Ascending aorta (tissue), 2 donors: ENCODE measurements around the gene KCNJ9. TPM values are rescaled to one million over a fixed set of nuclear protein-coding genes. Genes with fewer than 3 reads are reported as not detected.

ENCODE experiments used
- DNase-seq, 2 donors: peaks; one replicate each; pipeline ENCODE4 v3.0.0-alpha.2; 2019; ENCODE audit warnings: low spot score in 2 of 2
- H3K27ac ChIP-seq, 2 donors: fragments of 200-600 bp; sonication (generic); one replicate each; pipeline ENCODE4 v1.5.1; 2016 to 2017; ENCODE audit warnings: mild to moderate bottlenecking in 1 of 2
- H3K27me3 ChIP-seq: fragments of 200-600 bp; sonication (generic); one replicate; pipeline ENCODE4 v1.5.1; 2017
- H3K36me3 ChIP-seq, 2 donors: fragments of 200-600 bp; sonication (generic); one replicate each; pipeline ENCODE4 v1.5.1; 2016
- H3K4me1 ChIP-seq, 2 donors: fragments of 200-600 bp; sonication (generic); one replicate each; pipeline ENCODE4 v1.5.1; 2016 to 2017; ENCODE audit warnings: mild to moderate bottlenecking in 1 of 2
- H3K4me3 ChIP-seq, 2 donors: fragments of 200-600 bp; sonication (generic); one replicate each; pipeline ENCODE4 v1.5.1; 2016 to 2017; ENCODE audit warnings: mild to moderate bottlenecking in 1 of 2
- H3K9me3 ChIP-seq, 2 donors: fragments of 200-600 bp; sonication (generic); one replicate each; pipeline ENCODE4 v1.5.1; 2016
- CTCF ChIP-seq, 3 experiments: fragments of 200-600 bp in 2 of 3; fragments of 450-650 bp in 1 of 3; sonication (generic) in 2 of 3; IDR thresholded peaks; one replicate each; pipeline ENCODE4 v1.5.1; 2016 to 2019; ENCODE audit warnings: antibody characterized with exemption in 3 of 3, mild to moderate bottlenecking in 1 of 3, moderate library complexity in 1 of 3
- intact Hi-C: fragments of 100-400 bp; cut with DNase I; formaldehyde crosslinking; loops from one replicate; pipeline ENCODE4 v1.15.1; 2023
- total RNA-seq: library from RNA; depleted of rRNA; stranded (reverse); fragments of >200 nt; gene quantifications from one replicate; pipeline ENCODE4 v1.1.0, GENCODE V29; 2016

The KCNJ9 gene
- total RNA-seq, 1 donor from 2014 or later: 1.2 TPM

- TF ChIP-seq CTCF (IDR thresholded peaks at IDR 0.05): no peak
- no peaks in the 10 kb centered on the region for H3K27me3 ChIP-seq
- no peak for DNase-seq
- H3K9me3 ChIP-seq: no peaks in the 10 kb centered on the region
- peaks cover 16 to 37% of the 10 kb centered on the region in 2 donors for H3K36me3 ChIP-seq
- H3K27ac ChIP-seq: no peak overlapping the region
- intact Hi-C loops: no loop called here
- peaks cover 5 to 38% of the 10 kb centered on the region in 2 donors for H3K4me1 ChIP-seq
- no peak overlapping the region for H3K4me3 ChIP-seq
Observed at GRCh38 chr1:160120797-160121196, 39.5 kb downstream of the KCNJ9 start.

GRCh38 chr1:160121388-160121787 is 40.0 kb downstream of the KCNJ9 start:
- Histone ChIP-seq H3K4me1 (peaks cover 5 to 38% of the 10 kb centered on the region in 2 donors), H3K36me3 (peaks cover 16 to 43% of the 10 kb centered on the region in 2 donors), H3K4me3 (no peak overlapping the region), H3K9me3 (no peaks in the 10 kb centered on the region), H3K27ac (no peak overlapping the region), H3K27me3 (no peaks in the 10 kb centered on the region)
- no peak for DNase-seq
- TF ChIP-seq CTCF (IDR thresholded peaks at IDR 0.05): no peak
- intact Hi-C loops: no loop called here

GRCh38 chr1:160122978-160123495 is 41.7 kb downstream of the KCNJ9 start:
- Histone ChIP-seq H3K36me3 (peaks cover 16 to 58% of the 10 kb centered on the region in 2 donors), H3K9me3 (no peaks in the 10 kb centered on the region), H3K4me1 (peaks cover 5 to 30% of the 10 kb centered on the region in 2 donors), H3K4me3 (no peak overlapping the region), H3K27me3 (no peaks in the 10 kb centered on the region), H3K27ac (no peak overlapping the region)
- intact Hi-C loops: no loop called here
- no peak for DNase-seq
- TF ChIP-seq CTCF (IDR thresholded peaks at IDR 0.05): no peak

GRCh38 chr1:160123726-160124125 is 42.4 kb downstream of the KCNJ9 start:
- no peak for TF ChIP-seq CTCF (IDR thresholded peaks at IDR 0.05)
- Histone ChIP-seq H3K36me3 (peaks cover 20 to 65% of the 10 kb centered on the region in 2 donors), H3K27ac (no peak overlapping the region), H3K4me1 (peaks cover 0 to 23% of the 10 kb centered on the region in 2 donors), H3K27me3 (no peaks in the 10 kb centered on the region), H3K9me3 (no peaks in the 10 kb centered on the region), H3K4me3 (no peak overlapping the region)
- DNase-seq: no peak
- intact Hi-C loops: no loop called here

GRCh38 chr1:160124705-160125478 is 43.6 kb downstream of the KCNJ9 start:
- Histone ChIP-seq H3K27ac (peak overlapping the region; percentile 36 to 77), H3K9me3 (no peaks in the 10 kb centered on the region), H3K27me3 (no peaks in the 10 kb centered on the region), H3K4me1 (peaks cover 0 to 19% of the 10 kb centered on the region in 2 donors), H3K4me3 (no peak overlapping the region), H3K36me3 (peaks cover 32 to 76% of the 10 kb centered on the region in 2 donors)
- no peak for DNase-seq
- peak in 1 of 3 experiments; percentile 15 for TF ChIP-seq CTCF (IDR thresholded peaks at IDR 0.05)
- intact Hi-C loops: no loop called here
